HPDE6-E6E7 (cell line): Measurements from ENCODE around the gene HSPA14.
"Not testable (repeated sequence)": the region's sequence is repeated elsewhere in the genome, so short reads cannot be mapped to it uniquely, and the experiment has no call there.

Experiments
- DNase-seq: peaks from one replicate; pipeline ENCODE4 v3.0.0; 2011; ENCODE audit warnings: missing footprints; ENCODE audit errors: extremely low spot score

HSPA14 gene

GRCh38 chr10:14880229-14880628 is 42.1 kb downstream of the HSPA14 start:
- DNase-seq, result no peak

- DNase-seq, result no peak
Observed at GRCh38 chr10:14884082-14884481, 46.0 kb downstream of the HSPA14 start.

GRCh38 chr10:14889318-14889717 is 51.2 kb downstream of the HSPA14 start:
- DNase-seq, result no peak

GRCh38 chr10:14891151-14891550 is 53.0 kb downstream of the HSPA14 start:
- no peak for DNase-seq

- no peak for DNase-seq
Observed at GRCh38 chr10:14904316-14904732, 66.2 kb downstream of the HSPA14 start.

GRCh38 chr10:14904864-14905263 is 66.8 kb downstream of the HSPA14 start:
- no peak for DNase-seq

GRCh38 chr10:14905890-14906289 is 67.8 kb downstream of the HSPA14 start:
- DNase-seq, result no peak

- no peak for DNase-seq
Observed at GRCh38 chr10:14906765-14907164, 68.7 kb downstream of the HSPA14 start.

- not testable (repeated sequence) for DNase-seq
Observed at GRCh38 chr10:14907591-14907990, 69.5 kb downstream of the HSPA14 start.

GRCh38 chr10:14909101-14909500 is 71.0 kb downstream of the HSPA14 start:
- DNase-seq, result no peak

GRCh38 chr10:14910953-14911352 is 72.8 kb downstream of the HSPA14 start:
- no peak for DNase-seq

GRCh38 chr10:14911801-14912200 is 73.7 kb downstream of the HSPA14 start:
- DNase-seq, result no peak

- DNase-seq, result no peak
Observed at GRCh38 chr10:14916600-14916999, 78.5 kb downstream of the HSPA14 start.

- DNase-seq, result no peak
Observed at GRCh38 chr10:14917827-14918226, 79.7 kb downstream of the HSPA14 start.

- DNase-seq, result no peak
Observed at GRCh38 chr10:14918964-14919363, 80.9 kb downstream of the HSPA14 start.
